Measurements from ENCODE around the gene HIPK2. TPM values are rescaled to one million over a fixed set of nuclear protein-coding genes. Genes with fewer than 3 reads are reported as not detected.

The HIPK2 gene
- total RNA-seq, 6 experiments from 2014 or later: 48.5 to 68.0 (median 59.6) TPM

GRCh38 chr7:139570119-139570518, 207.7 kb downstream of the HIPK2 start:
- H3K36me3 ChIP-seq: peaks cover 0 to 53% (median 27%) of the 10 kb centered on the region in 4 donors
- DNase-seq: no peak

GRCh38 chr7:139568813-139569490, 208.8 kb downstream of the HIPK2 start:
- TF ChIP-seq POLR2A (IDR thresholded peaks at IDR 0.05): no peak
- no peak for TF ChIP-seq CTCF (IDR thresholded peaks at IDR 0.05)
- Histone ChIP-seq H3K4me3 (no peak overlapping the region), H3K36me3 (peaks cover 0 to 41% (median 22%) of the 10 kb centered on the region in 4 donors), H3K27me3 (no peaks in the 10 kb centered on the region), H3K27ac (no peak overlapping the region), H3K9me3 (no peaks in the 10 kb centered on the region), H3K4me1 (no peaks in the 10 kb centered on the region)
- no CpG with 5 or more reads among the region's 12 CpGs for WGBS (ENCODE audit: insufficient coverage, low coverage, low lambda C conversion rate, missing lambda C conversion rate)
- no peak for DNase-seq
- no peak for ATAC-seq
- intact Hi-C loops (cut with DNase I): no loop called here

More at GRCh38 chr7:139570119-139570518, 207.7 kb downstream of the HIPK2 start:
- H3K27ac ChIP-seq: no peak overlapping the region
- WGBS (ENCODE audit: insufficient coverage, low coverage, low lambda C conversion rate, missing lambda C conversion rate): no CpG with 5 or more reads among the region's 8 CpGs
- no peak overlapping the region for H3K4me3 ChIP-seq
- no peaks in the 10 kb centered on the region for H3K4me1 ChIP-seq
- intact Hi-C loops (cut with DNase I): no loop called here
- no peak for ATAC-seq
- TF ChIP-seq CTCF (IDR thresholded peaks at IDR 0.05): no peak
- no peak for TF ChIP-seq POLR2A (IDR thresholded peaks at IDR 0.05)
- no peaks in the 10 kb centered on the region for H3K27me3 ChIP-seq
- H3K9me3 ChIP-seq: no peaks in the 10 kb centered on the region

GRCh38 chr7:139568346-139568675, 209.5 kb downstream of the HIPK2 start:
- no peaks in the 10 kb centered on the region for H3K4me1 ChIP-seq
- H3K27ac ChIP-seq: no peak overlapping the region
- no peaks in the 10 kb centered on the region for H3K9me3 ChIP-seq
- TF ChIP-seq POLR2A (IDR thresholded peaks at IDR 0.05) (no peak), CTCF (IDR thresholded peaks at IDR 0.05) (no peak)
- DNase-seq (no peak), ATAC-seq (no peak)
- peaks cover 0 to 35% (median 17%) of the 10 kb centered on the region in 4 donors for H3K36me3 ChIP-seq
- H3K4me3 ChIP-seq: no peak overlapping the region
- no peaks in the 10 kb centered on the region for H3K27me3 ChIP-seq
- 90% methylated on average over 3 of the region's 6 CpGs for WGBS (ENCODE audit: insufficient coverage, low coverage, low lambda C conversion rate, missing lambda C conversion rate)
- intact Hi-C loops (cut with DNase I): no loop called here

- H3K9me3 ChIP-seq: no peaks in the 10 kb centered on the region
- intact Hi-C loops (cut with DNase I): no loop called here
- DNase-seq (no peak), ATAC-seq (peak in 1 of 4 donors; percentile 5)
- no peak overlapping the region for H3K4me3 ChIP-seq
- no peak overlapping the region for H3K27ac ChIP-seq
- H3K27me3 ChIP-seq: no peaks in the 10 kb centered on the region
- 75% methylated on average over 12 of the region's 14 CpGs for WGBS (ENCODE audit: insufficient coverage, low coverage, low lambda C conversion rate, missing lambda C conversion rate)
- no peaks in the 10 kb centered on the region for H3K4me1 ChIP-seq
- peaks cover 0 to 30% (median 13%) of the 10 kb centered on the region in 4 donors for H3K36me3 ChIP-seq
- TF ChIP-seq POLR2A (IDR thresholded peaks at IDR 0.05): no peak
- TF ChIP-seq CTCF (IDR thresholded peaks at IDR 0.05): no peak
Observed at GRCh38 chr7:139567647-139568345, 210.0 kb downstream of the HIPK2 start.
